ENCODE measurements around the gene TRABD2B. TPM values are rescaled to one million over a fixed set of nuclear protein-coding genes. Genes with fewer than 3 reads are reported as not detected.

Gene TRABD2B
- total and polyA plus RNA-seq, 2 donors: 2.4 to 6.1 TPM

GRCh38 chr1:47919113-47919833, 77.9 kb downstream of the TRABD2B start:
- no peak overlapping the region for H3K4me3 ChIP-seq (ENCODE audit: low read depth, low read length)

DNA sequence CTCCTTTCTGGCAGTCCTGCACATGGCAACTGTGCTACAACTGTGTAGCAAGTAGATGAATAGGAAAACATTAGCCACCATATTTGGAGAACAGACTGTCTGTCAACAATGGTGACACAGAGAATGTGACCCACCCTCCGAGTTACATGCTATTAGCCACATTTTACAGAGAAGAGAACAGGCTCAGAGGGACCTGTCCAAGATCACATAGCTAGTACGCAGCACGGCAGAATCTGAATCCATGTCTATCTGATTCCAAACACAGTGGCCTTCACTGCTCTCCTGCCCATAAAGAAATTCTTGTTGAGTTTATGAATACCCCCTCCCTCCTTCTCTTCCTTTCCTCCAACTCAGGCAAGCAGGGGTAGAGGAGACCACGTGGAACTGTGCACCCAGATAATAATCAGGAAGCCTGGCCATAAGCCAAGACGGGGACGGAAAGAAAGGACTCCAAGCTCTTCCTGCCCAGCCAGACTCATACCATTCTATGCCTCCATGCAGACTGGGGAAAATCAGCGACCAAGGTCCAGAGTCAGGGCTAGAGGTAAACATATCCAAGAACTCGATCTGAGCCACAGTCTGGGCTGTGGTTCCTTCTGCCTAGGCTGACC, 78.8 kb downstream of the TRABD2B start:
- no peaks in the 10 kb centered on the region for H3K36me3 ChIP-seq (ENCODE audit: insufficient read depth)
- DNase-seq (ENCODE audit: extremely low spot score): no peak
- H3K4me3 ChIP-seq (ENCODE audit: low read depth, low read length): no peak overlapping the region
- 44% methylated on average over 8 of the region's 8 CpGs for WGBS
- H3K27ac ChIP-seq (ENCODE audit: low read depth): no peak overlapping the region
- H3K4me1 ChIP-seq (ENCODE audit: insufficient read depth): no peaks in the 10 kb centered on the region

More at GRCh38 chr1:47919113-47919833, 77.9 kb downstream of the TRABD2B start:
- Histone ChIP-seq H3K27ac (ENCODE audit: low read depth) (no peak overlapping the region), H3K4me1 (ENCODE audit: insufficient read depth) (no peaks in the 10 kb centered on the region), H3K36me3 (ENCODE audit: insufficient read depth) (no peaks in the 10 kb centered on the region)
- 90% methylated on average over 3 of the region's 3 CpGs for WGBS
- DNase-seq (ENCODE audit: extremely low spot score): no peak

DNA sequence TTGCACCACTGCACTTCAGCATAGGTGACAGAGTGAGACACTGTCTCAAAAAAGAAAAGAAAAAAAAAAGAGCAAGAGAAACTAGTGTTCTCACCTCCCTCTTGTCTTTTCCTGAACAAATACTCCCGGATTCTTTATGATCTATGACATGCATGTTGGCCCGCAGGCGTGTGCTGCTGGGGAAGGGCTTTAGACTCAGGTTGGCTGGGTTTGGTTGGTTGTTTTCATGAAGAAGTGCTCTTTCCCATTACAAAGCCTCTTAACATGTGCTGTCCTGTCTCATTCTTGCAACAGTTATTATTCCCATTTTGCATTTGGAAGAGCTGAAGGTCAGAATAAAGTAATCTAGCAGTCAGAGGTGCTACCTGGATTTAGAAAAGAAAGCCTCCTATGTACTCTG, 79.5 kb downstream of the TRABD2B start:
- DNase-seq (ENCODE audit: extremely low spot score): no peak
- no peak overlapping the region for H3K27ac ChIP-seq (ENCODE audit: low read depth)
- H3K4me3 ChIP-seq (ENCODE audit: low read depth, low read length): no peak overlapping the region
- no peaks in the 10 kb centered on the region for H3K4me1 ChIP-seq (ENCODE audit: insufficient read depth)
- 92% methylated on average over 3 of the region's 3 CpGs for WGBS
- no peaks in the 10 kb centered on the region for H3K36me3 ChIP-seq (ENCODE audit: insufficient read depth)

- Histone ChIP-seq H3K36me3 (ENCODE audit: insufficient read depth) (no peaks in the 10 kb centered on the region), H3K4me3 (ENCODE audit: low read depth, low read length) (no peak overlapping the region), H3K27ac (ENCODE audit: low read depth) (no peak overlapping the region), H3K4me1 (ENCODE audit: insufficient read depth) (no peaks in the 10 kb centered on the region)
- 77% methylated on average over 13 of the region's 13 CpGs for WGBS
- no peak for DNase-seq (ENCODE audit: extremely low spot score)
Measured at GRCh38 chr1:47915677-47916353, 81.4 kb downstream of the TRABD2B start.

DNA sequence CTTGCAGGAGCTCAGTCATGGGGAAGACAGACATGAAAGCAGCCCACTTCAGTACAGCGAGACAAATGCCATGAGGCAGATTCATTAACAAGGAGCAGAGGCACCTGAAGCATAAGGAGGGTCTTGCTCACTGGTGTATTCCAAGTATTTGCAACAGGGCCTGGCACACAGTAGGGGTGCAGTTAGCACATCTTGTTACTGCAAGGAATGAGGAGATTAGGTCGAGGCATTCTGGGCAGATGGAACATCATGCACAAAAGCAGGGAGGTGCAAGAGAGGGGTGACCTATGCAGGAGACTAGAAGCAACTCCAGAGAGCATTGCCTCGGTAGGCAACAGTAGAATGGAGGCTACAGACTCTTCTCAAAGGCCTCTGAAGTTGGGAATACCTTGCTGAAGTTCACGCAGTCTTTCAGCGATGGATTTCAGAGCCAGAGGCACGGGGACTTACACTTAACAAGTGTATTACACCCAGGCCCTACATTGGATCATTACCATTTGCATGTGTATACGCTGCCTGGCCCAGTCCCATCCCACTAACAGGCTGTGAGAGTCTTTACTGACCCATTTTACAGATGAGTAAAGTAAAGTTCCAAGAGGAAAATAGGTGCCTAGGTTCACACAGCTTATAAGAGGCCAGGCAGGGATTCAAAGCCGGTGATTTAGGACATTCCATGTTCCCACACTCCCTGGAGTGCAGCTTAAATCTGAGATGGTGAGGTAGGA, 82.1 kb downstream of the TRABD2B start:
- Histone ChIP-seq H3K36me3 (ENCODE audit: insufficient read depth) (no peaks in the 10 kb centered on the region), H3K4me3 (ENCODE audit: low read depth, low read length) (no peak overlapping the region), H3K4me1 (ENCODE audit: insufficient read depth) (no peaks in the 10 kb centered on the region), H3K27ac (ENCODE audit: low read depth) (no peak overlapping the region)
- WGBS: 95% methylated on average over 8 of the region's 8 CpGs
- no peak for DNase-seq (ENCODE audit: extremely low spot score)

DNA sequence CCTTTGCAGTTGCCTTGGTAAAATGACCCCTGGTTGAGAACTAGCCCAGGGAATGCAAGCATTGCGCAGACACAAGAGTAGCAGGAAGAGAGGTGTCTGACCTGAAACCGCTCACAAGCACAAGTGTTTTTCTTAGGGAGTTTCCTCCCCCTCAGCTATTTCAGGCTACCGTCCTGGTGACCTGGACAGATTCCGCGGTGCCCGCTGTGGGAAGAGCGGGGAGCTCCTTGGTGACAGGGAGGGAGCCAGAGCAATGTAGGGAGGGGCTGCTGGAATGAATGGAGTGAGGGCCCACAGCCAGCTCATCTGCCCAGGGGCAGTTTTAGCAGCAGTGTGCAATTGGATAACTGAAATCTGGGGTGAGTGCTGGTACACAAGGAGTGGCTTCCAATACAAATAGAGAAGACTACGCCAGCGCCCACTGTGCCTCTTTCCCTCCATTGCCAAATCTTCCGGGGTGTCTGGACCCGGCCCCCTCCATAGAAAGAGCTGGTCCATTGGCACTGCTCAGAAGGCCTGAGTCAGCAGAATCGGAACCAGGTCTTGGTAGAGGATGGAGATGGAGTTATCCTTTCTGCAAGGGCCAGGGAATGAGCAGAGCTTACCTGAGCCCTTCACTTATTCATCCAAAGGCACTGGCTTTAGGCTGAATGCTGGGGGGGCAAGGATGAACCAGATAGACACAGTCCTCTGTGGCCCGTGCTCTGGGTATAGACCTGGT, 82.8 kb downstream of the TRABD2B start:
- no peak for DNase-seq (ENCODE audit: extremely low spot score)
- H3K4me3 ChIP-seq (ENCODE audit: low read depth, low read length): no peak overlapping the region
- H3K36me3 ChIP-seq (ENCODE audit: insufficient read depth): no peaks in the 10 kb centered on the region
- H3K27ac ChIP-seq (ENCODE audit: low read depth): no peak overlapping the region
- H3K4me1 ChIP-seq (ENCODE audit: insufficient read depth): no peaks in the 10 kb centered on the region
- WGBS: 95% methylated on average over 13 of the region's 13 CpGs

- no peak overlapping the region for H3K27ac ChIP-seq (ENCODE audit: low read depth)
- no peaks in the 10 kb centered on the region for H3K36me3 ChIP-seq (ENCODE audit: insufficient read depth)
- no peaks in the 10 kb centered on the region for H3K4me1 ChIP-seq (ENCODE audit: insufficient read depth)
- H3K4me3 ChIP-seq (ENCODE audit: low read depth, low read length): no peak overlapping the region
- DNase-seq (ENCODE audit: extremely low spot score): no peak
- 93% methylated on average over 10 of the region's 10 CpGs for WGBS
Measured at GRCh38 chr1:47913225-47913823, 83.9 kb downstream of the TRABD2B start.

DNA sequence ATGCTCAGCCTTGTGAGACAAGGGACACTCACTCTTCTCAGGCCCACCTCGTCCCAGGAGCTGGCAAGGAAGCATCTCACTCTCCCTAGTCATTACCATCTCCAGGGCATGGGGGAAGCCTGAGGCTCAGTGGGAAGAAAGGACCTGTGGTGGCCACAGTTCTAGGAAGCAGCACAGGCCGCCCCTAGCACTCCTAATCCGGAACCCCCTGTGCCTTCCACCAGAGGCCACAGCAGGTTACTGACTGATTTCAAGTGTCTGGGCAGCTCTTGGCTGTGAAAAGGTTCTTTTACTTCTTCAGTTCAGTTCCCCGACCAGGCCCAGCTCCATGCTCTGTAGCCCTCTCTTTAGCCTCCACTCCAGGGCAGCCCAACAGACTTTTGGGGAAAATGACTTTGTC, 84.4 kb downstream of the TRABD2B start:
- 43% methylated on average over 4 of the region's 4 CpGs for WGBS
- H3K4me1 ChIP-seq (ENCODE audit: insufficient read depth): no peaks in the 10 kb centered on the region
- no peak overlapping the region for H3K27ac ChIP-seq (ENCODE audit: low read depth)
- DNase-seq (ENCODE audit: extremely low spot score): no peak
- no peaks in the 10 kb centered on the region for H3K36me3 ChIP-seq (ENCODE audit: insufficient read depth)
- H3K4me3 ChIP-seq (ENCODE audit: low read depth, low read length): no peak overlapping the region

- Histone ChIP-seq H3K36me3 (ENCODE audit: insufficient read depth) (no peaks in the 10 kb centered on the region), H3K4me3 (ENCODE audit: low read depth, low read length) (no peak overlapping the region), H3K27ac (ENCODE audit: low read depth) (no peak overlapping the region), H3K4me1 (ENCODE audit: insufficient read depth) (no peaks in the 10 kb centered on the region)
- no peak for DNase-seq (ENCODE audit: extremely low spot score)
- 78% methylated on average over 4 of the region's 4 CpGs for WGBS
Measured at GRCh38 chr1:47911892-47912291, 85.3 kb downstream of the TRABD2B start.

DNA sequence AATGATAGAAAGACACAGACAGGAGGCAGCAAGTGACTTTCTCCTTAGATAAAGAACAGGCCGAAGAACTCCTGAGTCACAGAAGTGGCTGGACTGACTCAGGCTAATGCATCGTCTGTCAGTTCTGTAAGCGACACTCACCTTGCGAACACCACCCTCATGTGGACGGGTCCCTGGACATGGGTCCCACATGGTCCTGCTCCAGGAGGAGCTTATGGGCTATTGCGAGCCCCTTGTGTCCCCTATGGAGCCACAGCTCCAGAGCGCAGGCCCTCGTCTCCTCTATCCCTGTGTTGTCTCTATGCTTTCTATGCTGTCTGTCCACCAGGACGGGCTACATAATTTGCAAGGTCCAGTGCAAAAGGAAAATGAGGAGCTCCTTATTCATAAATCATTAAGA, 85.8 kb downstream of the TRABD2B start:
- no peaks in the 10 kb centered on the region for H3K4me1 ChIP-seq (ENCODE audit: insufficient read depth)
- no peak for DNase-seq (ENCODE audit: extremely low spot score)
- no peak overlapping the region for H3K4me3 ChIP-seq (ENCODE audit: low read depth, low read length)
- no peaks in the 10 kb centered on the region for H3K36me3 ChIP-seq (ENCODE audit: insufficient read depth)
- H3K27ac ChIP-seq (ENCODE audit: low read depth): no peak overlapping the region
- WGBS: 95% methylated on average over 9 of the region's 9 CpGs

GRCh38 chr1:47908258-47908657, 88.9 kb downstream of the TRABD2B start:
- no peak for DNase-seq (ENCODE audit: extremely low spot score)
- no peak overlapping the region for H3K27ac ChIP-seq (ENCODE audit: low read depth)
- no peak overlapping the region for H3K4me3 ChIP-seq (ENCODE audit: low read depth, low read length)
- H3K36me3 ChIP-seq (ENCODE audit: insufficient read depth): no peaks in the 10 kb centered on the region
- WGBS: 95% methylated on average over 2 of the region's 2 CpGs
- H3K4me1 ChIP-seq (ENCODE audit: insufficient read depth): no peaks in the 10 kb centered on the region

GRCh38 chr1:47907177-47907528, 90.0 kb downstream of the TRABD2B start:
- DNase-seq (ENCODE audit: extremely low spot score): no peak
- H3K4me1 ChIP-seq (ENCODE audit: insufficient read depth): no peaks in the 10 kb centered on the region
- H3K27ac ChIP-seq (ENCODE audit: low read depth): no peak overlapping the region
- no peaks in the 10 kb centered on the region for H3K36me3 ChIP-seq (ENCODE audit: insufficient read depth)
- 74% methylated on average over 1 of the region's 1 CpG for WGBS
- no peak overlapping the region for H3K4me3 ChIP-seq (ENCODE audit: low read depth, low read length)

Measured in urinary bladder (tissue), 4 donors.